Measurements from ENCODE around the gene SLC30A10.
A peak's percentile ranks its signal among the peaks of the same experiment; 100 is the strongest.
"Not testable (repeated sequence)": the region's sequence is repeated elsewhere in the genome, so short reads cannot be mapped to it uniquely, and the experiment has no call there.

The SLC30A10 gene

DNA sequence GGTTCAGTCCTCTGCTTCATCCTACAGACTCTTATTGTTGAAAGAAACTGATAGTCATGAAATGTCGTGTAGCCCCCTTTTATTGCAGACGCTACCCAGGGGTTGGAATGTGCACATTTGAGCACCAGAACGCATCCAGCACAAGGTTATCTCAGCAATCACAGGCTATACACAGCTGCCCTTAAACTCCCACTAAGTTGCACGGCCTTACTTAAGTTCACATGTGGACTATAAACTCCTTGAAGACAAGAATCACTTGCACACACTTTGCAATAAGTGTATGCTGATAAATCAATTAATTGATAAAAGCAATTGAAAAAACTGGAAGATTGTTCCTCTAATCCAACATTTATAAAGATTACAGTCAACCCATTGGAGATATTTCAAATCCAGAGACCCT is 18.9 kb downstream of the SLC30A10 start:
- H3K36me3 ChIP-seq (ENCODE audit: control insufficient read depth in 1 of 2, insufficient read depth in 2 of 2, low read length in 2 of 2), result peaks cover 0 to 2% of the 10 kb centered on the region in 2 donors
- no peaks in the 10 kb centered on the region for H3K27me3 ChIP-seq (ENCODE audit: control insufficient read depth in 1 of 2, insufficient read depth in 2 of 2, low read length in 2 of 2)
- H3K4me1 ChIP-seq (ENCODE audit: control insufficient read depth in 1 of 2, insufficient read depth in 2 of 2, low read length in 2 of 2), result peaks cover 0 to 4% of the 10 kb centered on the region in 2 donors
- no peak overlapping the region for H3K4me3 ChIP-seq (ENCODE audit: low read depth in 1 of 2, low read length in 2 of 2)
- H3K9me3 ChIP-seq (ENCODE audit: control insufficient read depth in 1 of 2, low read length in 2 of 2), result no peaks in the 10 kb centered on the region
- H3K27ac ChIP-seq (ENCODE audit: low read depth, low read length), result no peak overlapping the region
- no peak overlapping the region for H3K9ac ChIP-seq (ENCODE audit: low read depth in 1 of 2, low read length in 2 of 2)

GRCh38 chr1:219908170-219908569 is 20.2 kb downstream of the SLC30A10 start:
- no peaks in the 10 kb centered on the region for H3K9me3 ChIP-seq (ENCODE audit: control insufficient read depth in 1 of 2, low read length in 2 of 2)
- H3K4me3 ChIP-seq (ENCODE audit: low read depth in 1 of 2, low read length in 2 of 2), result no peak overlapping the region
- H3K4me1 ChIP-seq (ENCODE audit: control insufficient read depth in 1 of 2, insufficient read depth in 2 of 2, low read length in 2 of 2), result peaks cover 0 to 13% of the 10 kb centered on the region in 2 donors
- no peaks in the 10 kb centered on the region for H3K27me3 ChIP-seq (ENCODE audit: control insufficient read depth in 1 of 2, insufficient read depth in 2 of 2, low read length in 2 of 2)
- H3K36me3 ChIP-seq (ENCODE audit: control insufficient read depth in 1 of 2, insufficient read depth in 2 of 2, low read length in 2 of 2), result peaks cover 0 to 2% of the 10 kb centered on the region in 2 donors
- no peak overlapping the region for H3K9ac ChIP-seq (ENCODE audit: low read depth in 1 of 2, low read length in 2 of 2)
- no peak overlapping the region for H3K27ac ChIP-seq (ENCODE audit: low read depth, low read length)

GRCh38 chr1:219907772-219908070 is 20.6 kb downstream of the SLC30A10 start:
- H3K9ac ChIP-seq (ENCODE audit: low read depth in 1 of 2, low read length in 2 of 2), result no peak overlapping the region
- H3K4me3 ChIP-seq (ENCODE audit: low read depth in 1 of 2, low read length in 2 of 2), result no peak overlapping the region
- no peak overlapping the region for H3K27ac ChIP-seq (ENCODE audit: low read depth, low read length)
- peaks cover 0 to 2% of the 10 kb centered on the region in 2 donors for H3K36me3 ChIP-seq (ENCODE audit: control insufficient read depth in 1 of 2, insufficient read depth in 2 of 2, low read length in 2 of 2)
- no peaks in the 10 kb centered on the region for H3K27me3 ChIP-seq (ENCODE audit: control insufficient read depth in 1 of 2, insufficient read depth in 2 of 2, low read length in 2 of 2)
- peaks cover 4 to 18% of the 10 kb centered on the region in 2 donors for H3K4me1 ChIP-seq (ENCODE audit: control insufficient read depth in 1 of 2, insufficient read depth in 2 of 2, low read length in 2 of 2)
- H3K9me3 ChIP-seq (ENCODE audit: control insufficient read depth in 1 of 2, low read length in 2 of 2), result no peaks in the 10 kb centered on the region

DNA sequence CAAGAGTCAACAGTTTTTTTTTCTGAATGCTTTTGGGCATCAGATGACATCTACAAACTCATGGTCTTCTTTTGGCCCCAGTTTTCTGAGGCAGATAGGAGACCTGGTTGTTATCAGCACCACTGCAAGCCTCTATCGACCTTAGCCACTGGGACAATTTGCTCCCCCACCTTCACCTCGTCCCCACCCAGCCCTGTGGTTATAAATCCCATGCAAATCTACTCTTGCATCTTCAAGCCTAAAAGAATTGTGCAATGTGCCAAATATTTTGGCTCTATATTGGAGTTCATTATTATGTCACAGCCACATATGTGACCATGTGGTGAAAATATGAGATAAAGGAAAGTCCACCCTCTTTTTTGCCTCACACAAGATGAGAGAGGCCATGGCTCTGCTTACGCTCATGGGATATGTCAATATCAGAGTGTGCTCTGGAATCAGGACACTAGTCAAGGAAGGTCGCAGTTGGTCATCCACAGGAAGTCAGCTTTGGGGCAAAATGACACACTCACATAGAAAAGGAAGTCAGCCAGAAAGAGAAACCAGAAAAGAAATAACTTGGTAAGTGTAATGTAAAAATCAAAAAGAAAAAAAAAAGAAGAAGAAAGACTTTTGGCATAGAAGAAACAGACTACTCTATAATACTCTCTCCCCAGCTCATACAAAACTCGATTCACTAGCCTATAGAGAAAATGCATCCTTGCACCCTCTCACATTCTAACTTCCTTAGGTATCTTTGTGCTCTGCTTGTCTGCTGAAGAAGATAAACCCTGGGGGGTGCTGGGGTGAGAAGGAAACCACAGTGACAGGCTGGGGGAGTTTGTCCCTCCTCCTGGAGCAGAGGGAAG is 21.2 kb downstream of the SLC30A10 start:
- Histone ChIP-seq H3K27ac (ENCODE audit: low read depth, low read length) (no peak overlapping the region), H3K9me3 (ENCODE audit: control insufficient read depth in 1 of 2, low read length in 2 of 2) (no peaks in the 10 kb centered on the region), H3K4me3 (ENCODE audit: low read depth in 1 of 2, low read length in 2 of 2) (no peak overlapping the region), H3K9ac (ENCODE audit: low read depth in 1 of 2, low read length in 2 of 2) (no peak overlapping the region), H3K4me1 (ENCODE audit: control insufficient read depth in 1 of 2, insufficient read depth in 2 of 2, low read length in 2 of 2) (peaks cover 8 to 22% of the 10 kb centered on the region in 2 donors), H3K27me3 (ENCODE audit: control insufficient read depth in 1 of 2, insufficient read depth in 2 of 2, low read length in 2 of 2) (no peaks in the 10 kb centered on the region), H3K36me3 (ENCODE audit: control insufficient read depth in 1 of 2, insufficient read depth in 2 of 2, low read length in 2 of 2) (peaks cover 0 to 2% of the 10 kb centered on the region in 2 donors)

GRCh38 chr1:219906565-219906923 is 21.8 kb downstream of the SLC30A10 start:
- not testable (repeated sequence) for H3K9me3 ChIP-seq (ENCODE audit: control insufficient read depth in 1 of 2, low read length in 2 of 2); H3K27me3 ChIP-seq (ENCODE audit: control insufficient read depth in 1 of 2, insufficient read depth in 2 of 2, low read length in 2 of 2); H3K36me3 ChIP-seq (ENCODE audit: control insufficient read depth in 1 of 2, insufficient read depth in 2 of 2, low read length in 2 of 2); H3K27ac ChIP-seq (ENCODE audit: low read depth, low read length); H3K9ac ChIP-seq (ENCODE audit: low read depth in 1 of 2, low read length in 2 of 2); H3K4me3 ChIP-seq (ENCODE audit: low read depth in 1 of 2, low read length in 2 of 2)
- H3K4me1 ChIP-seq (ENCODE audit: control insufficient read depth in 1 of 2, insufficient read depth in 2 of 2, low read length in 2 of 2), result peaks cover 10 to 26% of the 10 kb centered on the region in 2 donors

- Histone ChIP-seq H3K4me1 (ENCODE audit: control insufficient read depth in 1 of 2, insufficient read depth in 2 of 2, low read length in 2 of 2) (peaks cover 10 to 28% of the 10 kb centered on the region in 2 donors), H3K27ac (ENCODE audit: low read depth, low read length) (no peak overlapping the region), H3K4me3 (ENCODE audit: low read depth in 1 of 2, low read length in 2 of 2) (no peak overlapping the region), H3K9ac (ENCODE audit: low read depth in 1 of 2, low read length in 2 of 2) (no peak overlapping the region), H3K9me3 (ENCODE audit: control insufficient read depth in 1 of 2, low read length in 2 of 2) (no peaks in the 10 kb centered on the region), H3K27me3 (ENCODE audit: control insufficient read depth in 1 of 2, insufficient read depth in 2 of 2, low read length in 2 of 2) (no peaks in the 10 kb centered on the region), H3K36me3 (ENCODE audit: control insufficient read depth in 1 of 2, insufficient read depth in 2 of 2, low read length in 2 of 2) (no peaks in the 10 kb centered on the region)
Observed at GRCh38 chr1:219905524-219905923, 22.8 kb downstream of the SLC30A10 start.

GRCh38 chr1:219904934-219905333 is 23.4 kb downstream of the SLC30A10 start:
- Histone ChIP-seq H3K27ac (ENCODE audit: low read depth, low read length) (no peak overlapping the region), H3K9me3 (ENCODE audit: control insufficient read depth in 1 of 2, low read length in 2 of 2) (no peaks in the 10 kb centered on the region), H3K4me1 (ENCODE audit: control insufficient read depth in 1 of 2, insufficient read depth in 2 of 2, low read length in 2 of 2) (peaks cover 10 to 34% of the 10 kb centered on the region in 2 donors), H3K36me3 (ENCODE audit: control insufficient read depth in 1 of 2, insufficient read depth in 2 of 2, low read length in 2 of 2) (no peaks in the 10 kb centered on the region), H3K27me3 (ENCODE audit: control insufficient read depth in 1 of 2, insufficient read depth in 2 of 2, low read length in 2 of 2) (no peaks in the 10 kb centered on the region), H3K4me3 (ENCODE audit: low read depth in 1 of 2, low read length in 2 of 2) (no peak overlapping the region), H3K9ac (ENCODE audit: low read depth in 1 of 2, low read length in 2 of 2) (no peak overlapping the region)

GRCh38 chr1:219903353-219903871 is 24.9 kb downstream of the SLC30A10 start:
- no peaks in the 10 kb centered on the region for H3K27me3 ChIP-seq (ENCODE audit: control insufficient read depth in 1 of 2, insufficient read depth in 2 of 2, low read length in 2 of 2)
- H3K9ac ChIP-seq (ENCODE audit: low read depth in 1 of 2, low read length in 2 of 2), result no peak overlapping the region
- peaks cover 12 to 39% of the 10 kb centered on the region in 2 donors for H3K4me1 ChIP-seq (ENCODE audit: control insufficient read depth in 1 of 2, insufficient read depth in 2 of 2, low read length in 2 of 2)
- peak overlapping the region; percentile 1 for H3K27ac ChIP-seq (ENCODE audit: low read depth, low read length)
- no peaks in the 10 kb centered on the region for H3K36me3 ChIP-seq (ENCODE audit: control insufficient read depth in 1 of 2, insufficient read depth in 2 of 2, low read length in 2 of 2)
- H3K4me3 ChIP-seq (ENCODE audit: low read depth in 1 of 2, low read length in 2 of 2), result no peak overlapping the region
- no peaks in the 10 kb centered on the region for H3K9me3 ChIP-seq (ENCODE audit: control insufficient read depth in 1 of 2, low read length in 2 of 2)

GRCh38 chr1:219902951-219903350 is 25.4 kb downstream of the SLC30A10 start:
- Histone ChIP-seq H3K4me1 (ENCODE audit: control insufficient read depth in 1 of 2, insufficient read depth in 2 of 2, low read length in 2 of 2) (peaks cover 16 to 44% of the 10 kb centered on the region in 2 donors), H3K27me3 (ENCODE audit: control insufficient read depth in 1 of 2, insufficient read depth in 2 of 2, low read length in 2 of 2) (no peaks in the 10 kb centered on the region), H3K36me3 (ENCODE audit: control insufficient read depth in 1 of 2, insufficient read depth in 2 of 2, low read length in 2 of 2) (no peaks in the 10 kb centered on the region), H3K4me3 (ENCODE audit: low read depth in 1 of 2, low read length in 2 of 2) (no peak overlapping the region), H3K9ac (ENCODE audit: low read depth in 1 of 2, low read length in 2 of 2) (no peak overlapping the region), H3K9me3 (ENCODE audit: control insufficient read depth in 1 of 2, low read length in 2 of 2) (no peaks in the 10 kb centered on the region), H3K27ac (ENCODE audit: low read depth, low read length) (no peak overlapping the region)

GRCh38 chr1:219900882-219901281 is 27.5 kb downstream of the SLC30A10 start:
- Histone ChIP-seq H3K9me3 (ENCODE audit: control insufficient read depth in 1 of 2, low read length in 2 of 2) (no peaks in the 10 kb centered on the region), H3K36me3 (ENCODE audit: control insufficient read depth in 1 of 2, insufficient read depth in 2 of 2, low read length in 2 of 2) (no peaks in the 10 kb centered on the region), H3K27ac (ENCODE audit: low read depth, low read length) (no peak overlapping the region), H3K27me3 (ENCODE audit: control insufficient read depth in 1 of 2, insufficient read depth in 2 of 2, low read length in 2 of 2) (no peaks in the 10 kb centered on the region), H3K4me1 (ENCODE audit: control insufficient read depth in 1 of 2, insufficient read depth in 2 of 2, low read length in 2 of 2) (peaks cover 16 to 46% of the 10 kb centered on the region in 2 donors), H3K9ac (ENCODE audit: low read depth in 1 of 2, low read length in 2 of 2) (no peak overlapping the region), H3K4me3 (ENCODE audit: low read depth in 1 of 2, low read length in 2 of 2) (no peak overlapping the region)
